CD4-positive, alpha-beta T cell (primary cell): Measurements from ENCODE around the gene WDR93. TPM values are rescaled to one million over a fixed set of nuclear protein-coding genes. Genes with fewer than 3 reads are reported as not detected.

Experiments
- ATAC-seq: fragments of 200-7000 bp; cut with Tn5 transposase; one replicate; pipeline ENCODE4 v1.10.0; 2022; ENCODE audit warnings: mild to moderate bottlenecking; ENCODE audit not compliant: poor library complexity
- CTCF ChIA-PET: fragments of 350-600 bp; sonication (Branson Sonifier 250); formaldehyde crosslinking; loops from one replicate; lab custom pipeline; 2021; ENCODE audit warnings: antibody characterized with exemption, inconsistent platforms; lab: Charles Lee
- POLR2A ChIA-PET: fragments of 350-600 bp; sonication (Branson Sonifier 250); formaldehyde crosslinking; loops from one replicate; lab custom pipeline; 2021; ENCODE audit warnings: antibody characterized with exemption, inconsistent platforms; lab: Charles Lee
- DNase-seq, 14 experiments: peaks; one replicate each; pipeline ENCODE4 v3.0.0-alpha.2; 2013 to 2020; ENCODE audit warnings: mixed read lengths in 2 of 14
- H3K27ac ChIP-seq, 2 donors: one replicate each; pipeline versions ENCODE4 v1.5.1 to v1.7.0; 2013; ENCODE audit warnings: low read length in 2 of 2, low read depth in 1 of 2, mild to moderate bottlenecking in 1 of 2
- H3K27me3 ChIP-seq, 2 experiments: 1 replicate in 1 of 2; 2 replicates in 1 of 2; pipeline versions ENCODE4 v1.6.1 to v1.7.0; 2013; ENCODE audit warnings: low read length in 2 of 2, control low read depth in 1 of 2, mild to moderate bottlenecking in 1 of 2, moderate library complexity in 1 of 2; ENCODE audit not compliant: insufficient read depth in 2 of 2, control insufficient read depth in 1 of 2
- H3K36me3 ChIP-seq: one replicate; pipeline ENCODE4 v1.6.1; 2013; ENCODE audit warnings: low read length, control low read depth; ENCODE audit not compliant: insufficient read depth
- H3K4me1 ChIP-seq: one replicate; pipeline ENCODE4 v1.6.1; 2013; ENCODE audit warnings: low read length, control low read depth; ENCODE audit not compliant: insufficient read depth
- H3K4me3 ChIP-seq: one replicate; pipeline ENCODE4 v1.5.1; 2013; ENCODE audit warnings: mild to moderate bottlenecking, low read length, moderate library complexity
- H3K9me3 ChIP-seq, 2 experiments: 1 replicate in 1 of 2; 2 replicates in 1 of 2; pipeline versions ENCODE4 v1.6.1 to v1.7.0; 2013; ENCODE audit warnings: low read length in 2 of 2, mild to moderate bottlenecking in 2 of 2, control low read depth in 1 of 2, moderate library complexity in 1 of 2; ENCODE audit not compliant: control insufficient read depth in 1 of 2, insufficient read depth in 1 of 2
- H3K27ac Mint-ChIP-seq: one replicate; pipeline ENCODE4 v1.8.0; 2020; ENCODE audit warnings: mixed read lengths
- H3K27me3 Mint-ChIP-seq: one replicate; pipeline ENCODE4 v1.8.0; 2021; ENCODE audit warnings: mixed read lengths
- H3K36me3 Mint-ChIP-seq: one replicate; pipeline ENCODE4 v1.8.0; 2021; ENCODE audit warnings: low read depth, mixed read lengths
- H3K4me1 Mint-ChIP-seq: one replicate; pipeline ENCODE4 v1.8.0; 2021; ENCODE audit warnings: low read depth, mixed read lengths
- H3K4me3 Mint-ChIP-seq: one replicate; pipeline ENCODE4 v1.8.0; 2020; ENCODE audit warnings: mild to moderate bottlenecking, mixed read lengths
- H3K9me3 Mint-ChIP-seq: one replicate; pipeline ENCODE4 v1.8.0; 2020; ENCODE audit warnings: mixed read lengths
- CTCF ChIP-seq: fragments of 200-600 bp; IDR thresholded peaks from one replicate; pipeline ENCODE4 v1.8.0; 2022; ENCODE audit warnings: antibody characterized with exemption, mild to moderate bottlenecking
- intact Hi-C, 2 experiments: fragments of 100-400 bp; cut with DNase I in 1 of 2; cut with micrococcal nuclease in 1 of 2; formaldehyde crosslinking; loops; one replicate each; pipeline versions ENCODE4 v1.15.1 to v1.9.0; 2023 to 2025; cut with DNase I, micrococcal nuclease
- total RNA-seq, 174 experiments: library from RNA in 2 of 174; stranded (reverse) in 2 of 174; gene quantifications; one replicate each; pipeline ENCODE4 v1.2.3 and lab custom pipeline; 2021 to 2026

Gene WDR93
- total RNA-seq, 2 experiments from 2014 or later = not detected

- no peak overlapping the region for H3K4me3 ChIP-seq
Measured at GRCh38 chr15:89766357-89767311, 76.0 kb downstream of the WDR93 start.

DNA sequence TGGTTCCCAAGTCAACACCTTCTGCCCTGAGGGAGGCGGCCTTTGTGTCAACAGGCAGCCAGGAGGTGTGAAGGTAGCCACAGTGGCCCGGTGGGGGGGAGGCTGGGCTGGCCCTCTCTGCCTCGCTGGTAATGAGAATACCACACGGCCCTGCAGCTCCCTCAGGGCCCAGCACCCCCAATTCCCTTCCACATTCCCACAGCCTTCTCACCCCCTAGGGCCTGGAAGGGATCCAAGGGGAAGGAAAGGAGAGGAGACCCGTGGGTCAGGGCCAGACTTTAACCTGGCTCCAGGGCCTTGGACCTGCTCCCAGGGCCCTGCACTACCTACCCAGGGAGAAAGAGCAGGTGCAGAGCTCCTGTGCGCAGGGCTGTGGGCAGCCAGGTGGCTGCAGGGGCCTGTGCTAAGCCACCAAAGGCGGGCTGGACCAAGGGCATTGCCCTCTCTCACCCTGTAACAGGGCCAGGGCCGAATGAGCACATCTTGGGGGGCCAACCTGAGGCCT is 76.9 kb downstream of the WDR93 start:
- no peak overlapping the region for H3K27ac ChIP-seq
- CTCF ChIA-PET = no interaction called here

More at GRCh38 chr15:89766357-89767311, 76.0 kb downstream of the WDR93 start:
- POLR2A ChIA-PET = no interaction called here
- H3K27me3 Mint-ChIP-seq = no peaks in the 10 kb centered on the region
- ATAC-seq (no peak), DNase-seq (no peak)
- no peak overlapping the region for H3K27ac Mint-ChIP-seq
- H3K9me3 Mint-ChIP-seq = no peaks in the 10 kb centered on the region
- Histone ChIP-seq H3K4me1 (no peaks in the 10 kb centered on the region), H3K36me3 (no peaks in the 10 kb centered on the region), H3K27me3 (no peaks in the 10 kb centered on the region), H3K27ac (no peak overlapping the region), H3K9me3 (no peaks in the 10 kb centered on the region)
- CTCF ChIA-PET = no interaction called here
- no peaks in the 10 kb centered on the region for H3K36me3 Mint-ChIP-seq
- intact Hi-C loops = no loop called here
- no peaks in the 10 kb centered on the region for H3K4me1 Mint-ChIP-seq
- H3K4me3 Mint-ChIP-seq = no peak overlapping the region
- TF ChIP-seq CTCF = no peak

DNA sequence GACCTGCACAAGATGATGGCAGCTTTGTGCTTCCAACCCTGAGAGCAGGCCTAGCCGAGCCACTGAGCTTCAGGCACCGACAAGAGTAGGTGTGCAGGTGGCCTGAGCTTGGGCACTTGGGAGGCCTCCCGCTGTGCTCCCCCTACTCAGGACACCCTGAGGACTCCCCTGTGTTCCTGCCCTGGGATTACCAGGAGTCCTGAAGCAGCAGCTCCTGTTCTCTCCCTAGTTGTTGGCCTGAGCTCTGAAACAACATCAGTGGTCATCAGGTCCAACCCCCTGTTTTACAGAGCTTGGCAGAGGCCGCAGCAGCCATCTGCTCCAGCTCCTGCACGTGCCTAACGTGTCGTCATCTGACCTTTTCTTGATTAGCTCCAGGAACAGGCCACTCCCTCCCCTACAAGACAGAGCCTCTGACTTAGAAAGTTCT is 77.5 kb downstream of the WDR93 start:
- ChIA-PET POLR2A (no interaction called here), CTCF (no interaction called here)
- no peak for TF ChIP-seq CTCF
- DNase-seq (no peak), ATAC-seq (no peak)
- Mint-ChIP-seq H3K9me3 (no peaks in the 10 kb centered on the region), H3K4me3 (no peak overlapping the region), H3K4me1 (no peaks in the 10 kb centered on the region), H3K27ac (no peak overlapping the region), H3K36me3 (no peaks in the 10 kb centered on the region), H3K27me3 (no peaks in the 10 kb centered on the region)
- intact Hi-C loops = no loop called here
- H3K27me3 ChIP-seq = no peaks in the 10 kb centered on the region
- no peaks in the 10 kb centered on the region for H3K4me1 ChIP-seq
- H3K9me3 ChIP-seq = no peaks in the 10 kb centered on the region
- H3K4me3 ChIP-seq = no peak overlapping the region
- no peaks in the 10 kb centered on the region for H3K36me3 ChIP-seq
- H3K27ac ChIP-seq = no peak overlapping the region

More for the DNA sequence above, 76.9 kb downstream of the WDR93 start:
- H3K27ac Mint-ChIP-seq = no peak overlapping the region
- H3K4me3 Mint-ChIP-seq = no peak overlapping the region
- no peak for TF ChIP-seq CTCF
- DNase-seq (no peak), ATAC-seq (no peak)
- Histone ChIP-seq H3K36me3 (no peaks in the 10 kb centered on the region), H3K4me3 (no peak overlapping the region), H3K27me3 (no peaks in the 10 kb centered on the region), H3K9me3 (no peaks in the 10 kb centered on the region), H3K4me1 (no peaks in the 10 kb centered on the region)
- intact Hi-C loops = no loop called here
- no peaks in the 10 kb centered on the region for H3K27me3 Mint-ChIP-seq
- no peaks in the 10 kb centered on the region for H3K4me1 Mint-ChIP-seq
- H3K36me3 Mint-ChIP-seq = no peaks in the 10 kb centered on the region
- POLR2A ChIA-PET = no interaction called here
- no peaks in the 10 kb centered on the region for H3K9me3 Mint-ChIP-seq
